Activated gamma-delta T cell treated with Interleukin-2 at 50 U/mL for 16 hours (primary cell): Measurements from ENCODE around the gene RASD1.
"Not testable (repeated sequence)": the region's sequence is repeated elsewhere in the genome, so short reads cannot be mapped to it uniquely, and the experiment has no call there.

Source experiments
- DNase-seq: peaks from one replicate; pipeline ENCODE4 v3.0.0-alpha.2; 2020

Gene RASD1

GRCh38 chr17:17467720-17468119 lies 28.5 kb downstream of the RASD1 start:
- no peak for DNase-seq

- DNase-seq, result no peak
Measured at GRCh38 chr17:17467016-17467415, 29.2 kb downstream of the RASD1 start.

- no peak for DNase-seq
Measured at GRCh38 chr17:17466511-17466910, 29.7 kb downstream of the RASD1 start.

DNA sequence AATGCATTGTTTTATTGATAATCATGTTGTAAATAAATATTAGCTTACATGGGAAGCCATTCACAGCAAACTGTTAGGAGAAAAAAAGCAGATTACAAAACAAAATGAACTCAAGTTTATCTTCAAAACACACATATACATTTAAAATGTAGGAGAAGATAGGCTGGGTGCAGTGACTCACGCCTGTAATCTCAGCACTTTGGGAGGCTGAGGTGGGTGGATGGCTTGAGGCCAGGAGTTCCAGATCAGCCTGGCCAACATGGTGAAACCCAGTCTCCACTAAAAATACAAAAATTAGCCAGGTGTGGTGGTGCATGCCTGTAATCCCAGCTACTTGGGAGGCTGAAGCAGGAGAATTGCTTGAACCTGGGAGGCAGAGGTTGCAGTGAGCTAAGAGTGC lies 30.3 kb downstream of the RASD1 start:
- DNase-seq, result not testable (repeated sequence)

DNA sequence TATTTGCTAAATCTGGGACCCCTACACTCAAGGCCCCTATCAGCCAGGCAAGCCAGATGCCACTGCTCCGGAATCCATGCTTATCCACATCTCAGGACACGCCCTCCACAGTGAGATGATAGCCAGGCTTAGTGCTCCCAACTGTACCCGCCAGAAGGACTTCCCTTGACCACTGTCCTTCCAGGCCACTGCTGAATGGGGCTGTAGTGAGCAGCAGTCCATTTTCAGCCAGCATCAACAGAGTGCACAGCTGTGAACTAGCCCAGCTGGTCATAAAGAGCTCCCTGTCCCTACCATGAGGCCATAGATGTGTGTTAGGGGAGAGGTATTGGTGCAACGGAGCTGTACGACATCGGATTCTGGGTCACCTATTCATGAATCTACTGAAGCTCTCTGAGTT lies 32.4 kb downstream of the RASD1 start:
- DNase-seq, result no peak

- DNase-seq, result no peak
Measured at GRCh38 chr17:17462048-17462824, 34.0 kb downstream of the RASD1 start.

DNA sequence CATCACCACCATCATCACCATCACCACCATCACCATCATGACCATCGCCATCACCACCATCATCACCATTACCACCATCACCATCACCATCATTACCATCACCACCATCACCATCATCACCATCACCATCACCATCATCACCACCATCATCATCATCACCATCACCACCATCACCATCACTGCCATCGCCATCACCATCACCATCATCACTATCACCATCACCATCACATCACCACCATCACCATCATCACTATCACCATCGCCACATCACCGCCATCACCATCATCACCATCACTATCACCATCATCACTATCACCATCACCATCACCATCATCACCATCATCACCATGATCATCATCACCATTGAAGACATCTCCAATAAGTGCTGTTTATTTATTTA lies 36.2 kb downstream of the RASD1 start:
- no peak for DNase-seq

DNA sequence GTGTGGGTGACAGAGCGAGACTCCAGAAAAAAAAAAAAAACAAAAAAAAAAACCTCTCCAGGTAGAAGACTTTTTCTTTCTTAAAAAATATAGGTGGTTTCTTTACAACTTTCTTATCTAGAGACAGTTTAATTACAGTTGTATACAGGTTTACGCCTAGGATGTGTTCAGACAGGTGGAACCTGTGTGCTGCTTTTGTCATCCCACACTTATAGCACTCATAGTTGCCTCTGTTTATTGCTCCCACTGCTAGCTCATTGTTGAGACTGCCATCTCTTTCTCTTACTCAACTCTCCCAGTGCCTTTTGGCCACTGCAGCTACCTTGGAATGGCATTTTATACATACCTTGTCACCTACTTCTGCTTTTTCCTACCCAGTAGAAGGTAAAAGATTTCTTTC lies 38.5 kb downstream of the RASD1 start:
- no peak for DNase-seq

GRCh38 chr17:17456251-17456650 lies 39.9 kb downstream of the RASD1 start:
- DNase-seq, result no peak

- no peak for DNase-seq
Measured at GRCh38 chr17:17455173-17455572, 41.0 kb downstream of the RASD1 start.

DNA sequence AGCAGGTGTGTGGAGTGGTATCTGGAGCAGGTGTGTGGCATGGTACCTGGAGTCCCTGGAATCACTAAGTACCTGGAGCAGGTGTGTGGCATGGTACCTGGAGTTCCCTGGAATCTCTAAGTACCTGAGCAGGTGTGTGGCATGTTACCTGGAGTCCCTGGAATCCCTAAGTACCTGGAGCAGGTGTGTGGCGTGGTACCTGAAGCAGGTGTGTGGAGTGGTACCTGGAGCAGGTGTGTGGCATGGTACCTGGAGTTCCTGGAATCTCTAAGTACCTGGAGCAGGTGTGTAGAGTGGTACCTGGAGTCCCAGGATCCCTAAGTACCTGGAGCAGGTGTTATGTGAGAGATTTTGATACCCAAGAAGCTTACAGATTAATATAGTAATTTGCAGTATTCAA lies 41.5 kb downstream of the RASD1 start:
- DNase-seq, result not testable (repeated sequence)

- DNase-seq, result no peak
Measured at GRCh38 chr17:17454276-17454675, 41.9 kb downstream of the RASD1 start.

DNA sequence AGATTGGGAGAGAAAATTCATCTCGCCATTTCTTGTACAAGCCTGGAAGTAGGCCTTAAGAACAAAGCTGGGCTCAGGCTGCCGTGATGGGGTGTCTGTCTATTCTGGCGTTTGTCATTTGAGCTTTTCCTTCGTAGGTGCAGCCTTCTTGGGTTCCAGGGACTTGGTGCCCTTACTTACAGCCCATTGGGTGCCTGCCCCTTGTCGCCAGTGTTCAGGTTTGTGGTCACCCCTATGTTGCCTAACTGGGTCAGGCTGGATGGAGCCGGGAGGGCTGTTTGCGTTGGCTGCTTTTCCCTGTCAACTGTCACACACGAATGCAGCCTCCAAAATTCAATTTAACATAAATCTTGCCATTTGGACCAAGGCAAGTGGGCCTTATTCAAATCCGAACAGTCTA lies 43.1 kb downstream of the RASD1 start:
- DNase-seq, result no peak

DNA sequence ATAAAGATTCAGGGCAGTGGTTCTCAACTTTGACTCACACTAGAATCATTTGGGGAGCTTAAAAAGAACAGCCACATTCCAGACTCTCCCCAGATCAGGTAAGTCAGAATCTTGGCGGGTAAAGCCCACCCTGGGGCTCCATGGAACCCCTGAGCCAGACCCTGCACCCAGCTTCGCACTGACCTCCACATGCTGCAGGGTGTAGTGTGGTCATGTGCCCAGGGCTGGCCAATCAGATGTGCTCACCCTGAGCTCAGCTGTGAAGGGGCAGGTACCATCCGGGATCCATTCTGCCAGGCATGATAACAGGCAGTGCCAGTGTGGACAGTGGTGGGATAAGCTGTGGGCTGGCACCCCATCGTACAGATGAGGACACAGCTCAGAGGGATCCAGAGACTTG lies 47.5 kb downstream of the RASD1 start:
- no peak for DNase-seq

DNA sequence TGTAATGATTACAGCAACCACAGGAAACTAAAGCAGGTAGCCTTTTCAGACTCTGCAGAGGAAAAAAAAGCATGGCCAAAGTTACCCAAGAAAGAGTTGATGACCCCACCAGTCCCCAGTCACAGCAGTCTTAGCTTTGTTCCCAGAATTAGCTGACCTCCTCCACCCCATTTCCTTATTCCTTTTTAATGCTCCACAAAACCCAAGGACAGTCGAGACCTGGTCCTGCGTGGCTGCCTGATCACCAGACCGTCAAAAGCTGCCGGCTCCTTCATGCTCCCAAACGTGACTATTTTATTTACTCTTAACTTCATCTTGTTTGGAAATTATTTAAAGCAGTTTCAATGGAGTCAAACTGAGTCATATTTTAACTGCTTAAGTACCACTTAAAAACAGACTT lies 48.1 kb downstream of the RASD1 start:
- DNase-seq, result no peak

DNA sequence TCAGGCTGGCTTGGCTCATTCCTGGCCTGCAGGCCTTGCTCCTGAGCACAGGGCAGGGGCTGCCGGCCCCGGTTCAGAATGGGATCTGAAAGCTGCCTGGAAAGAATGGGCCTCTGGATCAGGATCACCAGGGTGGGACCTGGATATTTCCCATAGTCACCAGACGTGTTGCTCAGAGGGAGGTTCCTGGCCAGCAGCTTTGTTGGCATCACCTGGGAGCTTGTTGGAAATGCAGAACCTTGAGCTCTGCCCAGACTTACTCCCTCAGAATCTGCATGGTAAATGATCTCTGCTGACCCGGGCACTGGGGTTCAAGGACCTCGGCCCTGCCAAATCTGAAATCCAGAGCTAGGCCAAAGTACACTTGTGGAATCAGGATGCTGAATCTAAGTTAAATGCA lies 48.9 kb downstream of the RASD1 start:
- DNase-seq, result no peak

DNA sequence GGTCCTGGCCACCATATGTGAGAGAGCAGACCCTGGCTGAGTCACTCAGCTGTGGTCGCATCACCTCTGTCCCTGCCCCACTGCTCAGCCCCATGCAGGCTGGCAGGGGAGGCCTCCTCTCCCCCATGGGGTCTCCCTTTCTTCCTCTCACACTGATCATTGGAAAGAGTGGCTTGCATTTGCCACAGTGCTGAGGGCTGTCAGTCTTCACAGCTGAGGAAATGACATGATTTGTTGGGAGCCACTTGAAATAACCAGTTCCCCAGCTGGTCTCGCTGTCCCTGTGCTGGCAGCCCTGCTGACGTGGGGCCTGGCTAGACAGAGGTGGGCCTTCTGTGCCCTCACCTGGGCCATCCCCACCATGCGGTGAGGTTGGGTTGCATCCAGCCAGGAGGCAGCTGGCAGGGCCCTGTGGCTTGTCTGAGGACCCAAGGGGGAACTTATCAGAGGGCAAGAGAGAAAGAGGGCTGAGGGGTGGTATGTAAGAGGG lies 49.5 kb downstream of the RASD1 start:
- no peak for DNase-seq

DNA sequence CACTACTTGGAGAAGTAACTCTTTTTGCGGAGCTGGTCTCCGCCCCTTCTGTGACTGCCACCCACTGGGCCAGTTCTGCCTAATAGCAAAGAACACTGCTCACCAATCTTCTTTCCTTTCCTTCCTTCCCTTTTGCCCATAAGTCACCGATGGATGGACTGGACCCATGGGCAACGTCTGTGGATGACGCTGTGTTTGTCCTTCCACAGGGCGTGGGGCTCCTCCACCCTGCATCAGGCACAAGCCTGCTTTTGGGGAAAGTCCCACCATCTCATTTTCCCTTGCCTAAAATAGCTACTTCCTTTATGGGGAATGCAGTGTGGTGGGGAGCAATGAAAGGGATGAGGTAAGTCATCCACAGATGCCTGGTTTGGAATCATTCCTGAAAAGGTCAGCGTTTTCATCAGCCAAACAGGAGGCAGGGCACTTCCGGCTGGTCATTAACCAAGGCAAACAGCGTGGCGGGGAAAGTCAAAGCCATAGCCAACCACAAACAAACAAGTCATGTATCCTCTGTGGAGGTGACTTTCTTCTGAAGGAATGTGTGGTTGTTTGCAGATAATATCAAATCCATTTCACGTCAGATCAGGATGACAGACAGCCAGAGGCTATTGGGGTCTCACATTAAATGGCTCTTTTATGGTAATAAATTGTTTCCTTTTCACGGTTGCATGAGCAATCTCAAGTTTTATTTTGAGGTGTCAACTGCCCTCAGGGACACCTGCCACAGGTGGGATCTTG lies 50.1 kb downstream of the RASD1 start:
- no peak for DNase-seq

GRCh38 chr17:17445296-17445924 lies 50.8 kb downstream of the RASD1 start:
- DNase-seq, result no peak
